ENCODE measurements around the gene OVOL1. TPM values are rescaled to one million over a fixed set of nuclear protein-coding genes. Genes with fewer than 3 reads are reported as not detected.
A peak's percentile ranks its signal among the peaks of the same experiment; 100 is the strongest.

Gene OVOL1
- total and polyA plus RNA-seq, 2 of the 13 experiments (the other 11 are each of a cell fraction or from before 2014, with no cell fraction given), result 0.01 TPM; not detected in 1

- no peak for TF ChIP-seq ZNF609 (CRISPR knock-in tag; IDR thresholded peaks at IDR 0.05; ENCODE audit: borderline replicate concordance)
- TF ChIP-seq ZNF160 (CRISPR knock-in tag; IDR thresholded peaks at IDR 0.05), result no peak
- no peak for TF ChIP-seq ZNF274 (CRISPR knock-in tag; IDR thresholded peaks at IDR 0.05)
- TF ChIP-seq ZBTB42 (CRISPR knock-in tag; IDR thresholded peaks at IDR 0.05), result no peak
- TF ChIP-seq BORCS8-MEF2B (CRISPR knock-in tag; IDR thresholded peaks at IDR 0.05), result no peak
- no peak for TF ChIP-seq ZNF503 (CRISPR knock-in tag; IDR thresholded peaks at IDR 0.05)
- 0 out of 2 replicates have a peak, but pooled peaks have one; percentile 25 for TF ChIP-seq KLF12 (CRISPR knock-in tag; IDR thresholded peaks at IDR 0.05; ENCODE audit: borderline replicate concordance)
- no peak for TF ChIP-seq ZNF260 (CRISPR knock-in tag; IDR thresholded peaks at IDR 0.05; ENCODE audit: borderline replicate concordance, low read depth)
- no peak for TF ChIP-seq CHD2 (IDR thresholded peaks at IDR 0.05; ENCODE audit: low read depth, low read length)
- no peak for TF ChIP-seq KLF11 (CRISPR knock-in tag; IDR thresholded peaks at IDR 0.05)
- no peak for TF ChIP-seq YEATS2 (CRISPR knock-in tag; IDR thresholded peaks at IDR 0.05; ENCODE audit: borderline replicate concordance)
- TF ChIP-seq SRSF4 (IDR thresholded peaks at IDR 0.05; ENCODE audit: low read depth, low read length, poor library complexity, severe bottlenecking), result no peak
- TF ChIP-seq ELF3 (CRISPR knock-in tag; IDR thresholded peaks at IDR 0.05), result peak; percentile 88
- no peak for TF ChIP-seq ZNF790 (CRISPR knock-in tag; IDR thresholded peaks at IDR 0.05; ENCODE audit: borderline replicate concordance)
- TF ChIP-seq BHLHE40 (IDR thresholded peaks at IDR 0.05; ENCODE audit: low read length), result peak; percentile 34; the same call in 1 of the 2 replicates
- TF ChIP-seq TBP (CRISPR knock-in tag; IDR thresholded peaks at IDR 0.05), result no peak
- peak; percentile 57; the same call in 1 of the 2 replicates for TF ChIP-seq HNF4G (IDR thresholded peaks at IDR 0.05; ENCODE audit: borderline replicate concordance, low read depth, low read length)
- TF ChIP-seq HNF4G (CRISPR knock-in tag; IDR thresholded peaks at IDR 0.05; ENCODE audit: borderline replicate concordance, low read depth), result peak; percentile 59; the same call in 1 of the 2 replicates
Observed at GRCh38 chr11:65821107-65821506, 34.2 kb downstream of the OVOL1 start (continued).

Measured in HepG2 (cell line).